K562 (cell line): ENCODE results near the gene MLST8. TPM values are rescaled to one million over a fixed set of nuclear protein-coding genes. Genes with fewer than 3 reads are reported as not detected.
A peak's percentile ranks its signal among the peaks of the same experiment; 100 is the strongest.

Experiments used
- CAMTA2 ChIP-seq: fragments of 250-450 bp; sonication (Bioruptor Pico); conservative IDR thresholded peaks from 2 replicates; pipeline ENCODE4 v1.5.1; 2022
- CHCHD3 ChIP-seq: fragments of 250-450 bp; sonication (Bioruptor Pico); IDR thresholded peaks from 2 replicates; pipeline ENCODE4 v2.1.2; 2022; ENCODE audit warnings: mild to moderate bottlenecking
- FOXP1 ChIP-seq: sonication (generic); formaldehyde crosslinking; IDR thresholded peaks from 2 replicates; pipeline ENCODE4 v1.8.0; 2022; ENCODE audit warnings: mild to moderate bottlenecking, missing genetic modification reagents
- HMG20A ChIP-seq: fragments of 450-650 bp; formaldehyde crosslinking; conservative IDR thresholded peaks from 2 replicates; pipeline ENCODE4 v1.4.0; 2020; ENCODE audit warnings: mild to moderate bottlenecking, mixed read lengths
- HMG20B ChIP-seq: fragments of 250-450 bp; sonication (Bioruptor Pico); IDR thresholded peaks from 2 replicates; pipeline ENCODE4 v1.5.0; 2021; ENCODE audit warnings: mild to moderate bottlenecking
- MLX ChIP-seq, 2 experiments: fragments of 450-650 bp in 1 of 2; sonication (generic) in 1 of 2; formaldehyde crosslinking; conservative IDR thresholded peaks; 2 replicates each; pipeline versions ENCODE4 v1.4.0 to v1.8.1; 2020 to 2022; ENCODE audit warnings: mild to moderate bottlenecking in 1 of 2, missing genetic modification reagents in 1 of 2
- MTF1 ChIP-seq: fragments of 250-450 bp; sonication (Bioruptor Pico); IDR thresholded peaks from 2 replicates; pipeline ENCODE4 v1.9.0; 2021; ENCODE audit warnings: moderate library complexity, mild to moderate bottlenecking, inconsistent platforms, borderline replicate concordance
- PURB ChIP-seq: sonication (generic); formaldehyde crosslinking; IDR thresholded peaks from 2 replicates; pipeline ENCODE4 v1.9.0; 2021; ENCODE audit warnings: low read depth, mild to moderate bottlenecking, missing genetic modification reagents
- RBM15 ChIP-seq: fragments of 200-400 bp; formaldehyde crosslinking; IDR thresholded peaks from 2 replicates; pipeline ENCODE4 v1.6.1; 2018; ENCODE audit warnings: mild to moderate bottlenecking, low read length, moderate library complexity; ENCODE audit not compliant: insufficient read depth
- SETDB1 ChIP-seq: IDR thresholded peaks from one replicate; pipeline ENCODE4 v1.6.1; 2012; ENCODE audit warnings: low read length, control low read depth, inconsistent platforms
- SP2 ChIP-seq: IDR thresholded peaks from 2 replicates; pipeline ENCODE4 v1.6.1; 2011; ENCODE audit warnings: mild to moderate bottlenecking, low read depth, low read length, moderate library complexity; ENCODE audit not compliant: poor library complexity, severe bottlenecking; ENCODE audit errors: extremely low read depth
- THRB ChIP-seq: fragments of 450-650 bp; formaldehyde crosslinking; conservative IDR thresholded peaks from 2 replicates; pipeline ENCODE4 v1.4.0; 2022; ENCODE audit warnings: mild to moderate bottlenecking, missing genetic modification characterization
- ZFX ChIP-seq: sonication (generic); formaldehyde crosslinking; IDR thresholded peaks from 2 replicates; pipeline ENCODE4 v1.8.0; 2022; ENCODE audit warnings: mild to moderate bottlenecking, missing genetic modification reagents, moderate library complexity
- ZNF133 ChIP-seq: fragments of 250-450 bp; sonication (Bioruptor Pico); IDR thresholded peaks from 2 replicates; pipeline ENCODE4 v1.4.0; 2020; ENCODE audit warnings: mild to moderate bottlenecking
- ZNF140 ChIP-seq: fragments of 250-450 bp; sonication (Bioruptor Pico); IDR thresholded peaks from 2 replicates; pipeline ENCODE4 v1.8.0; 2021; ENCODE audit warnings: moderate library complexity, mild to moderate bottlenecking, inconsistent platforms
- ZNF165 ChIP-seq: fragments of 250-450 bp; sonication (Bioruptor Pico); IDR thresholded peaks from 2 replicates; pipeline ENCODE4 v1.4.0; 2020; ENCODE audit warnings: borderline replicate concordance
- ZNF3 ChIP-seq: fragments of 250-450 bp; sonication (Bioruptor Pico); IDR thresholded peaks from 2 replicates; pipeline ENCODE4 v1.5.0; 2021; ENCODE audit warnings: mild to moderate bottlenecking, moderate library complexity
- ZNF561 ChIP-seq: fragments of 450-650 bp; formaldehyde crosslinking; conservative IDR thresholded peaks from 2 replicates; pipeline ENCODE4 v1.4.0; 2020; ENCODE audit warnings: mild to moderate bottlenecking, moderate library complexity
- ZNF778 ChIP-seq: fragments of 450-650 bp; formaldehyde crosslinking; IDR thresholded peaks from 2 replicates; pipeline ENCODE4 v1.4.0; 2020; ENCODE audit warnings: mild to moderate bottlenecking, moderate library complexity
- polyA plus RNA-seq, 8 experiments: library from polyadenylated mRNA; depleted of rRNA in 4 of 8; stranded (reverse) in 5 of 8; unstranded in 3 of 8; fragments of >200 nt; fragmentation: Nextera tagmentation in 2 of 8; fragmentation: Illumina TruSeq in 1 of 8; extraction: Ambion mirVana in 2 of 8; extraction: Trizol in 1 of 8; gene quantifications; 2 replicates each; pipeline versions ENCODE4 v1.2.1 to v1.2.3, GENCODE V29; 2011 to 2014; ENCODE audit warnings: inconsistent platforms in 1 of 8, missing spikeins in 1 of 8
- total RNA-seq, 7 experiments: library from RNA; depleted of rRNA in 6 of 7; stranded (reverse); fragments of >200 nt in 6 of 7; fragmentation: Illumina TruSeq in 2 of 7; extraction: Trizol in 2 of 7; gene quantifications; 2 replicates each; pipeline versions ENCODE4 v1.2.1 to v1.2.3, GENCODE V29; 2011 to 2021; ENCODE audit warnings: low replicate concordance in 1 of 7
- TF ChIP-seq, protein P1 (sequence below): fragments of 450-650 bp; formaldehyde crosslinking; IDR thresholded peaks from 2 replicates; pipeline ENCODE4 v1.4.0; 2020; ENCODE audit warnings: mild to moderate bottlenecking, mixed read lengths
- TF ChIP-seq, protein P2 (sequence below): sonication (generic); formaldehyde crosslinking; IDR thresholded peaks from 2 replicates; pipeline ENCODE4 v1.8.1; 2023; ENCODE audit warnings: mild to moderate bottlenecking, missing genetic modification reagents, moderate library complexity
- TF ChIP-seq, protein P3 (sequence below): fragments of 250-450 bp; sonication (Bioruptor Pico); IDR thresholded peaks from 2 replicates; pipeline ENCODE4 v1.6.1; 2021; ENCODE audit warnings: mild to moderate bottlenecking

Gene MLST8
- total and polyA plus RNA-seq, 9 of the 15 experiments (the other 6 are each of a cell fraction or from before 2014, with no cell fraction given), result 1.5 to 116 (median 43.3) TPM

GRCh38 chr16:2223221-2223941 lies 18.1 kb downstream of the MLST8 start, which contains the start of gene E4F1 (continued):
- TF ChIP-seq MLX (CRISPR knock-in tag; conservative IDR thresholded peaks at IDR 0.05), result no peak
- TF ChIP-seq ZNF165 (CRISPR knock-in tag), result no peak
- TF ChIP-seq, protein P1, sequence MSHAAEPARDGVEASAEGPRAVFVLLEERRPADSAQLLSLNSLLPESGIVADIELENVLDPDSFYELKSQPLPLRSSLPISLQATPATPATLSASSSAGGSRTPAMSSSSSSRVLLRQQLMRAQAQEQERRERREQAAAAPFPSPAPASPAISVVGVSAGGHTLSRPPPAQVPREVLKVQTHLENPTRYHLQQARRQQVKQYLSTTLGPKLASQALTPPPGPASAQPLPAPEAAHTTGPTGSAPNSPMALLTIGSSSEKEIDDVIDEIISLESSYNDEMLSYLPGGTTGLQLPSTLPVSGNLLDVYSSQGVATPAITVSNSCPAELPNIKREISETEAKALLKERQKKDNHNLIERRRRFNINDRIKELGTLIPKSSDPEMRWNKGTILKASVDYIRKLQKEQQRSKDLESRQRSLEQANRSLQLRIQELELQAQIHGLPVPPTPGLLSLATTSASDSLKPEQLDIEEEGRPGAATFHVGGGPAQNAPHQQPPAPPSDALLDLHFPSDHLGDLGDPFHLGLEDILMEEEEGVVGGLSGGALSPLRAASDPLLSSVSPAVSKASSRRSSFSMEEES (CRISPR knock-in tag), result no peak
- no peak for TF ChIP-seq ZNF133
- no peak for TF ChIP-seq CHCHD3 (CRISPR knock-in tag)
- TF ChIP-seq, protein P2, sequence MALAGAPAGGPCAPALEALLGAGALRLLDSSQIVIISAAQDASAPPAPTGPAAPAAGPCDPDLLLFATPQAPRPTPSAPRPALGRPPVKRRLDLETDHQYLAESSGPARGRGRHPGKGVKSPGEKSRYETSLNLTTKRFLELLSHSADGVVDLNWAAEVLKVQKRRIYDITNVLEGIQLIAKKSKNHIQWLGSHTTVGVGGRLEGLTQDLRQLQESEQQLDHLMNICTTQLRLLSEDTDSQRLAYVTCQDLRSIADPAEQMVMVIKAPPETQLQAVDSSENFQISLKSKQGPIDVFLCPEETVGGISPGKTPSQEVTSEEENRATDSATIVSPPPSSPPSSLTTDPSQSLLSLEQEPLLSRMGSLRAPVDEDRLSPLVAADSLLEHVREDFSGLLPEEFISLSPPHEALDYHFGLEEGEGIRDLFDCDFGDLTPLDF, result peak; percentile 43; the same call in 1 of the 2 replicates
- TF ChIP-seq SP2, result no peak
- no peak for TF ChIP-seq SETDB1
- no peak for TF ChIP-seq ZNF778 (CRISPR knock-in tag)
- no peak for TF ChIP-seq MTF1 (CRISPR knock-in tag)
- no peak for TF ChIP-seq PURB (CRISPR knock-in tag)
- TF ChIP-seq ZNF140, result no peak
- no peak for TF ChIP-seq RBM15
- TF ChIP-seq ZNF561 (CRISPR knock-in tag), result no peak
- TF ChIP-seq, protein P3, sequence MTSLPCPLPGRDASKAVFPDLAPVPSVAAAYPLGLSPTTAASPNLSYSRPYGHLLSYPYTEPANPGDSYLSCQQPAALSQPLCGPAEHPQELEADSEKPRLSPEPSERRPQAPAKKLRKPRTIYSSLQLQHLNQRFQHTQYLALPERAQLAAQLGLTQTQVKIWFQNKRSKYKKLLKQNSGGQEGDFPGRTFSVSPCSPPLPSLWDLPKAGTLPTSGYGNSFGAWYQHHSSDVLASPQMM (CRISPR knock-in tag), result no peak
- TF ChIP-seq HMG20B (CRISPR knock-in tag), result no peak
- TF ChIP-seq ZNF3 (CRISPR knock-in tag), result no peak
- 0 out of 2 replicates have a peak, but pooled peaks have one; percentile 46 for TF ChIP-seq FOXP1 (CRISPR knock-in tag)
- no peak for TF ChIP-seq CAMTA2 (CRISPR knock-in tag)
- no peak for TF ChIP-seq THRB (CRISPR knock-in tag)
- peak; percentile 98 for TF ChIP-seq ZFX (CRISPR knock-in tag)
- no peak for TF ChIP-seq HMG20A
